ENCODE measurements around the gene ATP1B2. TPM values are rescaled to one million over a fixed set of nuclear protein-coding genes. Genes with fewer than 3 reads are reported as not detected.

Gene ATP1B2
- total and polyA plus RNA-seq, 2 of the 8 experiments (the other 6 are each of a cell fraction or from before 2014, with no cell fraction given): 9.1 to 21.0 TPM

DNA sequence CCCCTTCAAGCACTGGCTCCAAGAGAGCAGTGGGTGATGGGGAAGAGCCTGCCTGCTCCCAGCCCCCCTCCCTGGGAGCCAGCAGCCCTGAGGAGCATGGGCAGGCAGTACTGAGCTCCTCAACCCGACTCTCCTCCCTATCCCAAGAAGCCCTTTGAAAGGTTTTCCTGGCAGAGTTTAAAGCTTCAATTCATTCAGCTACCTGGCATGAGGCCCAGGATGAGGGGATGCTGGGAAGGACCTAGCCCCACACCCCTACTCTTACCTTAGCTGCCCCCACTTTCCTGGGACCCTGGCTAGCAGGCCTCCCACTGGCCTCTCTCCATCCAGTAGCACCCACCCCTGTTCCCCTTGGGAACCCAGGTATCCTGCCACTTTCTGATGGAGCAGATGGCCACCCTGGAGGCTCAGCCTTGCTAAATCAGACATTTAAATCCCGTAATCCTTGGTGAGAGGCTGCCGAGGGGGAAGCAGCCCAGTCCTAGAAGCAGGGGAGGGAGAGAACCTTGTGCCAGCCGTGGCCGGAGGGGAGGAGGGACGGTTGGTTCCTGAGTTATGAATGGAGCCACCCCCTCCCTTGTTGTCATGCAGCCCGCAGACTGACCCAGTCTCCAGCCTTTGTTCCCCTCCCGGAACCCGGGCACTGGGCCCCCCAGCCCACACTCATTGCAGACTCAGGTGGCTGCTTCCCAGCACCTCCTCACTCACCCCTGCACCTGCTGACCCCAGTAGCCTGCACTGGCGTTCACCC, 17.1 kb downstream of the ATP1B2 start:
- WGBS, 2 experiments (ENCODE audit: extremely low coverage in 1 of 2, insufficient coverage in 1 of 2, insufficient read length in 1 of 2, insufficient replicate concordance in 2 of 2, low coverage in 1 of 2, low lambda C conversion rate in 2 of 2, missing lambda C conversion rate in 1 of 2): 85% methylated on average over 7 of the region's 10 CpGs; no CpG with 5 or more reads in 1 of the 2 experiments
- no peak overlapping the region for H4K5ac ChIP-seq (ENCODE audit: insufficient read length, low read depth, low read length)
- H2AK5ac ChIP-seq (ENCODE audit: low read depth, low read length): no peak overlapping the region
- no peak overlapping the region for H3K27ac ChIP-seq (ENCODE audit: low read depth, low read length)
- H3K79me1 ChIP-seq (ENCODE audit: low read depth, low read length): no peaks in the 10 kb centered on the region
- no peaks in the 10 kb centered on the region for H3K27me3 ChIP-seq (replicated peaks in 1 of 4; ENCODE audit: control insufficient read depth in 3 of 4, extremely low read depth in 1 of 4, insufficient read depth in 3 of 4, low read length in 3 of 4)
- H3K23ac ChIP-seq (ENCODE audit: insufficient read length): no peak overlapping the region
- no peaks in the 10 kb centered on the region for H3K79me2 ChIP-seq (ENCODE audit: control insufficient read depth in 1 of 2, insufficient read depth in 2 of 2, low read length in 2 of 2)
- H3K56ac ChIP-seq (replicated peaks; ENCODE audit: insufficient read length, low read depth, low read length): no peak overlapping the region
- POLR2A ChIA-PET (ENCODE audit: partially characterized antibody): interaction anchor here (0.6 to 79.4 kb wide), 8 partner anchors 1 to 199 kb away, joined by 3 to 2272 read pairs (median 7); partner anchors contain the start of genes ATP1B2, FXR2, SAT2 and SHBG
- no peak overlapping the region for H4K91ac ChIP-seq (replicated peaks; ENCODE audit: insufficient read length, low read length)
- no peaks in the 10 kb centered on the region for H3K9me3 ChIP-seq (ENCODE audit: insufficient read depth in 2 of 2, low read depth in 1 of 2, low read length in 1 of 2)
- peak in 1 of 2 experiments; percentile 30; a peak in 1 of 3 replicates for TF ChIP-seq POLR2A (IDR thresholded peaks at IDR 0.05; ENCODE audit: control extremely low read depth in 1 of 2, low read depth in 2 of 2, low read length in 2 of 2)
- TF ChIP-seq JUND (IDR thresholded peaks at IDR 0.05; ENCODE audit: low read length): no peak
- H3K18ac ChIP-seq (ENCODE audit: extremely low read depth, low read length): no peak overlapping the region
- H2AFZ ChIP-seq (ENCODE audit: low read length): no peak overlapping the region
- no peak overlapping the region for H3K4ac ChIP-seq (replicated peaks; ENCODE audit: insufficient read length, low read depth, low read length)
- no peak overlapping the region for H3K9ac ChIP-seq (replicated peaks in 1 of 4; ENCODE audit: extremely low read depth in 1 of 4, low read depth in 3 of 4, low read length in 3 of 4)
- H2BK5ac ChIP-seq (ENCODE audit: low read depth, low read length): no peak overlapping the region
- peaks cover 10 to 49% (median 33%) of the 10 kb centered on the region in 4 experiments for H3K36me3 ChIP-seq (ENCODE audit: control insufficient read depth in 2 of 4, insufficient read depth in 4 of 4, low read length in 3 of 4)
- H3K4me1 ChIP-seq (replicated peaks in 1 of 4; ENCODE audit: control insufficient read depth in 3 of 4, insufficient read depth in 4 of 4, low read length in 3 of 4): 0 out of 7 replicates have a peak, but pooled peaks cover 0 to 2% (median 0%) of the 10 kb centered on the region in 4 experiments
- H3K14ac ChIP-seq (ENCODE audit: insufficient read length): no peak overlapping the region
- no peak overlapping the region for H2BK12ac ChIP-seq (ENCODE audit: low read depth, low read length)
- FAIRE-seq (no peak), DNase-seq (ENCODE audit: low read depth in 1 of 2, low spot score in 2 of 2) (no peak)
- H3K4me2 ChIP-seq (ENCODE audit: insufficient read depth in 1 of 2, low read depth in 2 of 2, low read length in 2 of 2): no peak overlapping the region
- no peaks in the 10 kb centered on the region for H3K23me2 ChIP-seq (ENCODE audit: low read depth, low read length)
- no peak overlapping the region for H2BK120ac ChIP-seq (replicated peaks; ENCODE audit: low read depth, low read length)
- CTCF ChIA-PET (ENCODE audit: partially characterized antibody): interaction anchor here (0.6 to 15.7 kb wide), 11 partner anchors 8 to 411 kb away, joined by 3 to 332 read pairs (median 4); partner anchors contain the start of genes ATP1B2, FXR2, SHBG and SOX15
- H4K8ac ChIP-seq (ENCODE audit: extremely low read depth, insufficient read depth, low read length): no peak overlapping the region
- no peak overlapping the region for H2BK20ac ChIP-seq (ENCODE audit: low read length)
- no peak overlapping the region for H2BK15ac ChIP-seq (ENCODE audit: low read length)
- no peak overlapping the region for H3K4me3 ChIP-seq (ENCODE audit: extremely low read depth in 1 of 4, insufficient read depth in 2 of 4, low read depth in 3 of 4, low read length in 4 of 4)
- no peaks in the 10 kb centered on the region for H4K20me1 ChIP-seq (replicated peaks in 1 of 2; ENCODE audit: control insufficient read depth in 1 of 2, insufficient read depth in 2 of 2, low read length in 2 of 2)

Data from H1 (cell line).